ENCODE data around the gene RAB4A. TPM values are rescaled to one million over a fixed set of nuclear protein-coding genes. Genes with fewer than 3 reads are reported as not detected.
A peak's percentile ranks its signal among the peaks of the same experiment; 100 is the strongest.

The RAB4A gene
- total and polyA plus RNA-seq, 2 of the 13 experiments (the other 11 are each of a cell fraction or from before 2014, with no cell fraction given) = 56.0 to 80.1 TPM

DNA sequence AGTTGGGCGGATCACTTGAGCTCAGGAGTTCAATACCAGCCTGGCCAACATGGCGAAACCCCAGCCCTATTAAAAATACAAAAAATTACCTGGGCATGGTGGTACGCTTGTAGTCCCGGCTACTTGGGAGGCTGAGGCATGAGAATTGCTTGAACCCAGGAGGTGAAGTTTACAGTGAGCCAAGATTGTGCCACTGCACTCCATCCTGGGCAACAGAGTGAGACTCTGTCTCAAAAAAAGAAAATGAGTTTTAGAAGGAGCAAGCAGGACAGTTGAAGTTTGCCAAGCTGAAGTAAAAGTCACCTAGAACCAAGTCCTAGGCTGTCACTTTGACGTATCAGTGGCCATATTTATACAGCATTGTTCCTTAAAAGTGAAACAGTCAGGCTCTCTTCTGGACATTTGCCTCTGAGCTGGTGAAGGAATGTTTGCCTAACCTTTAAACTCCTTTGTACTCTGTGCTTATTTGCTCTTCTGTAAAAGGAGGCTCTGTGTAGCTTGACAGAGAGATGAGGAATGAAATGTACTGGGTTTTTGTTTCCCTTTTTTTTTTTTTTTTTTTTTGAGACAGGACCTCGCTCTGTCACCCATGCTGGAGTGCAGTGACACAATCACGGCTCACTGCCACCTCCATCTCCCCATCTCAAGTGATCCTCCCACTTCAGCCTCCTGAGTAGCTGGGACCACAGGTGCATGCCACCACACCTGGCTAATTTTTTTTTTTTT is 2.8 kb downstream of the RAB4A start (continued):
- TF ChIP-seq SRY (CRISPR knock-in tag; IDR thresholded peaks at IDR 0.05) (no peak), REXO4 (CRISPR knock-in tag; IDR thresholded peaks at IDR 0.05; ENCODE audit: borderline replicate concordance) (no peak), RFX1 (IDR thresholded peaks at IDR 0.05) (no peak), ZNF44 (CRISPR knock-in tag; IDR thresholded peaks at IDR 0.05) (no peak), MAF1 (CRISPR knock-in tag; IDR thresholded peaks at IDR 0.05; ENCODE audit: borderline replicate concordance) (no peak), SP140L (CRISPR knock-in tag; IDR thresholded peaks at IDR 0.05; ENCODE audit: borderline replicate concordance) (0 out of 2 replicates have a peak, but pooled peaks have one; percentile 80), REPIN1 (CRISPR knock-in tag; IDR thresholded peaks at IDR 0.05; ENCODE audit: borderline replicate concordance, low read depth) (peak; percentile 42; the same call in 1 of the 2 replicates), ZNF703 (CRISPR knock-in tag; IDR thresholded peaks at IDR 0.05; ENCODE audit: borderline replicate concordance) (no peak), ONECUT2 (CRISPR knock-in tag; IDR thresholded peaks at IDR 0.05) (no peak), ZFP90 (CRISPR knock-in tag; IDR thresholded peaks at IDR 0.05; ENCODE audit: borderline replicate concordance) (no peak), ZSCAN22 (CRISPR knock-in tag; IDR thresholded peaks at IDR 0.05) (no peak)
- TF ChIP-seq, protein P1, sequence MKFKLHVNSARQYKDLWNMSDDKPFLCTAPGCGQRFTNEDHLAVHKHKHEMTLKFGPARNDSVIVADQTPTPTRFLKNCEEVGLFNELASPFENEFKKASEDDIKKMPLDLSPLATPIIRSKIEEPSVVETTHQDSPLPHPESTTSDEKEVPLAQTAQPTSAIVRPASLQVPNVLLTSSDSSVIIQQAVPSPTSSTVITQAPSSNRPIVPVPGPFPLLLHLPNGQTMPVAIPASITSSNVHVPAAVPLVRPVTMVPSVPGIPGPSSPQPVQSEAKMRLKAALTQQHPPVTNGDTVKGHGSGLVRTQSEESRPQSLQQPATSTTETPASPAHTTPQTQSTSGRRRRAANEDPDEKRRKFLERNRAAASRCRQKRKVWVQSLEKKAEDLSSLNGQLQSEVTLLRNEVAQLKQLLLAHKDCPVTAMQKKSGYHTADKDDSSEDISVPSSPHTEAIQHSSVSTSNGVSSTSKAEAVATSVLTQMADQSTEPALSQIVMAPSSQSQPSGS (CRISPR knock-in tag; IDR thresholded peaks at IDR 0.05) = no peak; the same call in 1 of the 2 replicates
- TF ChIP-seq, protein P2, sequence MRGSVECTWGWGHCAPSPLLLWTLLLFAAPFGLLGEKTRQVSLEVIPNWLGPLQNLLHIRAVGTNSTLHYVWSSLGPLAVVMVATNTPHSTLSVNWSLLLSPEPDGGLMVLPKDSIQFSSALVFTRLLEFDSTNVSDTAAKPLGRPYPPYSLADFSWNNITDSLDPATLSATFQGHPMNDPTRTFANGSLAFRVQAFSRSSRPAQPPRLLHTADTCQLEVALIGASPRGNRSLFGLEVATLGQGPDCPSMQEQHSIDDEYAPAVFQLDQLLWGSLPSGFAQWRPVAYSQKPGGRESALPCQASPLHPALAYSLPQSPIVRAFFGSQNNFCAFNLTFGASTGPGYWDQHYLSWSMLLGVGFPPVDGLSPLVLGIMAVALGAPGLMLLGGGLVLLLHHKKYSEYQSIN (CRISPR knock-in tag; IDR thresholded peaks at IDR 0.05; ENCODE audit: borderline replicate concordance) = no peak
- TF ChIP-seq, protein P3, sequence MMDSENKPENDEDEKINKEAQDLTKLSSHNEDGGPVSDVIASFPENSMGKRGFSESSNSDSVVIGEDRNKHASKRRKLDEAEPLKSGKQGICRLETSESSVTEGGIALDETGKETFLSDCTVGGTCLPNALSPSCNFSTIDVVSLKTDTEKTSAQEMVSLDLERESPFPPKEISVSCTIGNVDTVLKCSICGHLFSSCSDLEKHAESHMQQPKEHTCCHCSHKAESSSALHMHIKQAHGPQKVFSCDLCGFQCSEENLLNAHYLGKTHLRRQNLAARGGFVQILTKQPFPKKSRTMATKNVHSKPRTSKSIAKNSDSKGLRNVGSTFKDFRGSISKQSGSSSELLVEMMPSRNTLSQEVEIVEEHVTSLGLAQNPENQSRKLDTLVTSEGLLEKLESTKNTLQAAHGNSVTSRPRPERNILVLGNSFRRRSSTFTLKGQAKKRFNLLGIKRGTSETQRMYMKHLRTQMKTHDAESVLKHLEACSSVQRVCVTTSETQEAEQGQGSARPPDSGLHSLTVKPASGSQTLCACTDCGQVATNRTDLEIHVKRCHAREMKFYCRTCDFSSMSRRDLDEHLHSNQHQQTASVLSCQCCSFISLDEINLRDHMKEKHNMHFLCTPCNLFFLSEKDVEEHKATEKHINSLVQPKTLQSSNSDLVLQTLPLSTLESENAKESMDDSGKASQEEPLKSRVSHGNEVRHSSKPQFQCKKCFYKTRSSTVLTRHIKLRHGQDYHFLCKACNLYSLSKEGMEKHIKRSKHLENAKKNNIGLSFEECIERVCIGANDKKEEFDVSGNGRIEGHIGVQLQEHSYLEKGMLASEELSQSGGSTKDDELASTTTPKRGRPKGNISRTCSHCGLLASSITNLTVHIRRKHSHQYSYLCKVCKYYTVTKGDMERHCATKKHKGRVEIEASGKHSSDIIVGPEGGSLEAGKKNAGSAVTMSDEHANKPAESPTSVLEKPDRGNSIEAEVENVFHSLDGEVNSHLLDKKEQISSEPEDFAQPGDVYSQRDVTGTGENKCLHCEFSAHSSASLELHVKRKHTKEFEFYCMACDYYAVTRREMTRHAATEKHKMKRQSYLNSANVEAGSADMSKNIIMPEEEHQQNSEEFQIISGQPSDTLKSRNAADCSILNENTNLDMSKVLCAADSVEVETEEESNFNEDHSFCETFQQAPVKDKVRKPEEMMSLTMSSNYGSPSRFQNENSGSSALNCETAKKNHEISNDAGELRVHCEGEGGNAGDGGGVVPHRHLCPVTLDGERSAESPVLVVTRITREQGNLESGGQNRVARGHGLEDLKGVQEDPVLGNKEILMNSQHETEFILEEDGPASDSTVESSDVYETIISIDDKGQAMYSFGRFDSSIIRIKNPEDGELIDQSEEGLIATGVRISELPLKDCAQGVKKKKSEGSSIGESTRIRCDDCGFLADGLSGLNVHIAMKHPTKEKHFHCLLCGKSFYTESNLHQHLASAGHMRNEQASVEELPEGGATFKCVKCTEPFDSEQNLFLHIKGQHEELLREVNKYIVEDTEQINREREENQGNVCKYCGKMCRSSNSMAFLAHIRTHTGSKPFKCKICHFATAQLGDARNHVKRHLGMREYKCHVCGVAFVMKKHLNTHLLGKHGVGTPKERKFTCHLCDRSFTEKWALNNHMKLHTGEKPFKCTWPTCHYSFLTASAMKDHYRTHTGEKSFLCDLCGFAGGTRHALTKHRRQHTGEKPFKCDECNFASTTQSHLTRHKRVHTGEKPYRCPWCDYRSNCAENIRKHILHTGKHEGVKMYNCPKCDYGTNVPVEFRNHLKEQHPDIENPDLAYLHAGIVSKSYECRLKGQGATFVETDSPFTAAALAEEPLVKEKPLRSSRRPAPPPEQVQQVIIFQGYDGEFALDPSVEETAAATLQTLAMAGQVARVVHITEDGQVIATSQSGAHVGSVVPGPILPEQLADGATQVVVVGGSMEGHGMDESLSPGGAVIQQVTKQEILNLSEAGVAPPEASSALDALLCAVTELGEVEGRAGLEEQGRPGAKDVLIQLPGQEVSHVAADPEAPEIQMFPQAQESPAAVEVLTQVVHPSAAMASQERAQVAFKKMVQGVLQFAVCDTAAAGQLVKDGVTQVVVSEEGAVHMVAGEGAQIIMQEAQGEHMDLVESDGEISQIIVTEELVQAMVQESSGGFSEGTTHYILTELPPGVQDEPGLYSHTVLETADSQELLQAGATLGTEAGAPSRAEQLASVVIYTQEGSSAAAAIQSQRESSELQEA (CRISPR knock-in tag; IDR thresholded peaks at IDR 0.05; ENCODE audit: not compliant biosample characterization) = no peak
- TF ChIP-seq, protein P4, sequence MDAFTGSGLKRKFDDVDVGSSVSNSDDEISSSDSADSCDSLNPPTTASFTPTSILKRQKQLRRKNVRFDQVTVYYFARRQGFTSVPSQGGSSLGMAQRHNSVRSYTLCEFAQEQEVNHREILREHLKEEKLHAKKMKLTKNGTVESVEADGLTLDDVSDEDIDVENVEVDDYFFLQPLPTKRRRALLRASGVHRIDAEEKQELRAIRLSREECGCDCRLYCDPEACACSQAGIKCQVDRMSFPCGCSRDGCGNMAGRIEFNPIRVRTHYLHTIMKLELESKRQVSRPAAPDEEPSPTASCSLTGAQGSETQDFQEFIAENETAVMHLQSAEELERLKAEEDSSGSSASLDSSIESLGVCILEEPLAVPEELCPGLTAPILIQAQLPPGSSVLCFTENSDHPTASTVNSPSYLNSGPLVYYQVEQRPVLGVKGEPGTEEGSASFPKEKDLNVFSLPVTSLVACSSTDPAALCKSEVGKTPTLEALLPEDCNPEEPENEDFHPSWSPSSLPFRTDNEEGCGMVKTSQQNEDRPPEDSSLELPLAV (CRISPR knock-in tag; conservative IDR thresholded peaks at IDR 0.05; ENCODE audit: low read depth) = no peak

Data from HepG2 (cell line).